ENCODE results near the gene AHI1.

The AHI1 gene

GRCh38 chr6:135449246-135449645 is 48.3 kb downstream of the AHI1 start:
- no peak for DNase-seq

- no peak for DNase-seq
These were observed 57.3 kb downstream of the AHI1 start for GRCh38 chr6:135440087-135440792.

GRCh38 chr6:135439549-135439948 is 58.0 kb downstream of the AHI1 start:
- no peak for DNase-seq

GRCh38 chr6:135438907-135439535 is 58.5 kb downstream of the AHI1 start:
- no peak for DNase-seq

- DNase-seq: no peak
These were observed 62.5 kb downstream of the AHI1 start for GRCh38 chr6:135434991-135435390.

- no peak for DNase-seq
These were observed 63.4 kb downstream of the AHI1 start for GRCh38 chr6:135434095-135434494.

GRCh38 chr6:135428078-135428477 is 69.5 kb downstream of the AHI1 start:
- DNase-seq: no peak

- no peak for DNase-seq
These were observed 70.7 kb downstream of the AHI1 start for GRCh38 chr6:135426833-135427232.

- DNase-seq: no peak
These were observed 73.2 kb downstream of the AHI1 start for GRCh38 chr6:135424385-135424784.

GRCh38 chr6:135423649-135424128 is 73.9 kb downstream of the AHI1 start:
- peak; percentile 11 for DNase-seq

GRCh38 chr6:135419162-135419561 is 78.4 kb downstream of the AHI1 start:
- DNase-seq: no peak

GRCh38 chr6:135418040-135418760 is 79.3 kb downstream of the AHI1 start:
- DNase-seq: no peak

GRCh38 chr6:135412761-135413160 is 84.8 kb downstream of the AHI1 start:
- DNase-seq: no peak

- DNase-seq: no peak
These were observed 85.7 kb downstream of the AHI1 start for GRCh38 chr6:135411849-135412248.

GRCh38 chr6:135411339-135411738 is 86.2 kb downstream of the AHI1 start:
- no peak for DNase-seq

- DNase-seq: no peak
These were observed 86.7 kb downstream of the AHI1 start for GRCh38 chr6:135410856-135411255.

- no peak for DNase-seq
These were observed 94.0 kb downstream of the AHI1 start for GRCh38 chr6:135403584-135403983.

GRCh38 chr6:135402311-135402710 is 95.2 kb downstream of the AHI1 start:
- DNase-seq: no peak

GRCh38 chr6:135397172-135397952 is 100.2 kb downstream of the AHI1 start:
- no peak for DNase-seq

- no peak for DNase-seq
These were observed 102.4 kb downstream of the AHI1 start for GRCh38 chr6:135395136-135395535.

GRCh38 chr6:135393289-135393688 is 104.3 kb downstream of the AHI1 start:
- DNase-seq: no peak

- DNase-seq: no peak
These were observed 107.1 kb downstream of the AHI1 start for GRCh38 chr6:135390458-135390857.

GRCh38 chr6:135385299-135385698 is 112.2 kb downstream of the AHI1 start:
- no peak for DNase-seq
